Measurements from ENCODE around the gene SLC2A9. TPM values are rescaled to one million over a fixed set of nuclear protein-coding genes. Genes with fewer than 3 reads are reported as not detected.

SLC2A9 gene
- total RNA-seq, 1 donor from 2014 or later, result 7.4 TPM

- ATAC-seq (no peak), DNase-seq (ENCODE audit: low spot score) (no peak)
- intact Hi-C loops (cut with DNase I), result no loop called here
Observed at GRCh38 chr4:10025230-10025806, 4.0 kb upstream of the SLC2A9 start.

DNA sequence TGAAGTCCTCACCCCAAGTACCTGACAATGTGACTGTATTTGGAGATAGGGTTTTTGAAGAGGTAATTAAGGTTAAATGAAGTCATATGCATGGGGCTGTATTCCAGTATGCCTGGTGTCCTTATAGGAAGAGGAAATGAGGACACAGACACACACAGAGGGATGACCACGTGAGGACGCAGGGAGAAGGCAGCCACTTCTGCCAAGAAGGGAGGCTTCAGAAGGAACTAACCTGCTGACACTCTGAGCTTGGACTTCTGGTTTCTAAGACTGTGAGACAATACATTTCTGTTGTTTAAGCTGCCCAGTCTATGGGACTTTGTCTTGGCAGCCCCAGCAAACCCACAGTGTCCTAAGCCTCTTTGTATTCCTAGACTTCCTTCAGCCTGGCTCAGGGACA is 3.0 kb upstream of the SLC2A9 start:
- intact Hi-C loops (cut with DNase I), result no loop called here
- peak; percentile 47 for ATAC-seq
- no peak for DNase-seq (ENCODE audit: low spot score)

- no peak for ATAC-seq
- intact Hi-C loops (cut with DNase I), result no loop called here
- no peak for DNase-seq (ENCODE audit: low spot score)
Observed at GRCh38 chr4:10023806-10024205, 2.5 kb upstream of the SLC2A9 start.

DNA sequence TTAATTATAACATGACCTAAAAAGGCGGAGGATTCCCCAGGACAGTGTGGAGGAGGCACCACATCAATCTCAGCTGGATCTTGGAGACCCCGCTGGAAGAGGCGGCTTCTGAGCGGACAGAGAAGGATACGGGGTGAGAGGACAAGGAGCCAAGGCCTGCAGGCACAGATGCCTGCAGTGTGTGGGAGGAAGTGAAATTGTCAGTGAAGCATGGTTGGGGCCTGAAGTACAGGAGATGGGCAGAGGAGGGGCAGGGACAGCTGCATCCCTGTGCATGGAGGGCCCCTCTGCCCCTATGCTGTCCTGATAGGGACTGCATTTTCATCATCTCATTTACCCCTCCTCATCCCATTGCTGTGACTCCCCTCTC is 1.7 kb upstream of the SLC2A9 start:
- ATAC-seq (no peak), DNase-seq (ENCODE audit: low spot score) (no peak)
- intact Hi-C loops (cut with DNase I), result no loop called here

DNA sequence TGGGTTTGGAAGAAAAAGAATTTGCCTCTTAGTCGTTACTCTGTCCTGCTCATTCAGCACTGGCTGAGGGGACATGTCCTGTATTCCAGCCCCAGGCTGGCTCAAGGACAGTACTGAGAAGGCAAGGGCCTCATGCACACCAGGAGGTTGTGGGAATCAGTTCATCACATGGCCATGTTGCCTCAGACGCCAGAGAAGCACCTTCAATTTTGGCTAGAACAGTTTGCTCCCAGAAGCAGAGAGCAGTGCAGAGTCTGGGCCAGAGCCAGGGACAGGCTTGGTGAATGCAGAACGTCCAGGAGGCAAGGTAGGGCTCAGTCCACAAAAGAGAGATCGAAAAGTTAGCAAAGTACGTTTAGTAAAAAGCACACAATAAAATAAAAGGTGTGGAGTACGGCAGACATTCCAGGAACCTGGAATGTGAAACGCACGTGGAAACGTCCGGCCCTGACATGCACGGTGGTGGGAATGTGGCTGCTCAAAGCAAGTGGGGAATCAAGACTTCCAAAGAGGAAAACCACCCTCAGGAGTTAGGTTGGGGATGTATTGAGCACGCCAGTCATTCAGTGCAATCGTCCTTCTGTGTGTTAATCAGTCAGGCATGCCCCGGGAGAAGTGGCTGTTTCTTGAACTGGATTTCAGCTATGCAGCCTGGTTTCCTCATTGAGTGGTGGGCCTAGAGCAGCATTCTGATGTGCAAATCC is 1.2 kb upstream of the SLC2A9 start:
- DNase-seq (ENCODE audit: low spot score) (no peak), ATAC-seq (no peak)
- intact Hi-C loops (cut with DNase I), result no loop called here

DNA sequence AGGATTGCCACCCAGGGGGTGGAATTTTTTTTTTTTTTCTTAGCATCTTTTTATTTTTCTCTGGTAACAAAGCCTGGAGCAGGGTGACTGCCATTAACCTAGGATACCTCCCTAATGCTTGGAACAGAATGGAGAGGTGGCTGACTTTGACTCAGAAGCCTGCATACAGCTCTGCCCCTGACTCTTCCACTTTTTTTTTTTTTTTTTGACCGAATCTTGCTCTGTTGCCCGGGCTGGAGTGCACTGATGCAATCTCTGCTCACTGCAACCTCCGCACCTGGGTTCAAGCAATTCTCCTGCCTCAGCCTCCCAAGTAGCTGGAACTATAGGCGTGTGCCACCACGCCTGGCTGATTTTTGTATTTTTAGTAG is 341 bp upstream of the SLC2A9 start:
- intact Hi-C loops (cut with DNase I), result no loop called here
- no peak for ATAC-seq
- no peak for DNase-seq (ENCODE audit: low spot score)

- ATAC-seq (no peak), DNase-seq (ENCODE audit: low spot score) (no peak)
- intact Hi-C loops (cut with DNase I), result no loop called here
Observed at GRCh38 chr4:10020106-10020505, 1.2 kb downstream of the SLC2A9 start.

- DNase-seq (ENCODE audit: low spot score), result no peak
- peak; percentile 40 for ATAC-seq
- intact Hi-C loops (cut with DNase I), result loop anchor here (10.0 kb wide), 1 partner anchor 255 kb away; no protein-coding TSS in a partner anchor
Observed at GRCh38 chr4:10019521-10020051, 1.7 kb downstream of the SLC2A9 start.

GRCh38 chr4:10018818-10019461 is 2.4 kb downstream of the SLC2A9 start:
- DNase-seq (ENCODE audit: low spot score) (peak; percentile 98), ATAC-seq (peak; percentile 97)
- intact Hi-C loops (cut with DNase I), result loop anchor here (10.0 kb wide), 1 partner anchor 254 kb away; no protein-coding TSS in a partner anchor

- no peak for ATAC-seq
- intact Hi-C loops (cut with DNase I), result loop anchor here (10.0 kb wide), 1 partner anchor 252 kb away; no protein-coding TSS in a partner anchor
- DNase-seq (ENCODE audit: low spot score), result no peak
Observed at GRCh38 chr4:10017037-10017893, 4.0 kb downstream of the SLC2A9 start.

DNA sequence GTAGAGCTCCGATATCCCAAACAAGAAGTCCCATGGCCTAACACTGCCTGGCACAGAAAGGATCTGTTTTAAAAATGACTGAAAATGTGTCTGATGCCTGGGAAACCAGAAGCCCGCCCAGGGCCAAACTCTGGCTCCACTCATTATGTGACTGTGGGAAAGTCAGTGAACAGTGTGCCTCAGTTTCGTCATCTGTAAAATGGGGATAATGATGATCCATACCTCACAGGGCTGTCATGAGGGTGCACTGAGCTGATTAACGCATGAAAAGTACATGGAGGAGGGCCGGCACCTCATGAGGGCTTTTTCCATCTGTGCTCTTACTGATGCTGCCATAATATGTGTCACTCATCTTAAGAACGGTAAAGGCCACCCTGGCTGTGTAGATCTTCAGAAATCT is 5.1 kb downstream of the SLC2A9 start:
- intact Hi-C loops (cut with DNase I), result loop anchor here (10.0 kb wide), 1 partner anchor 251 kb away; no protein-coding TSS in a partner anchor
- no peak for ATAC-seq
- no peak for DNase-seq (ENCODE audit: low spot score)

- intact Hi-C loops (cut with DNase I), result loop anchor here (10.0 kb wide), 1 partner anchor 250 kb away; no protein-coding TSS in a partner anchor
- ATAC-seq, result no peak
- no peak for DNase-seq (ENCODE audit: low spot score)
Observed at GRCh38 chr4:10015140-10015753, 6.0 kb downstream of the SLC2A9 start.

GRCh38 chr4:10013722-10014121 is 7.6 kb downstream of the SLC2A9 start:
- ATAC-seq, result peak; percentile 23
- DNase-seq (ENCODE audit: low spot score), result no peak
- intact Hi-C loops (cut with DNase I), result loop anchor here (10.0 kb wide), 1 partner anchor 249 kb away; no protein-coding TSS in a partner anchor

- no peak for DNase-seq (ENCODE audit: low spot score)
- no peak for ATAC-seq
- intact Hi-C loops (cut with DNase I), result loop anchor here (10.0 kb wide), 1 partner anchor 247 kb away; no protein-coding TSS in a partner anchor
Observed at GRCh38 chr4:10011885-10012284, 9.4 kb downstream of the SLC2A9 start.

DNA sequence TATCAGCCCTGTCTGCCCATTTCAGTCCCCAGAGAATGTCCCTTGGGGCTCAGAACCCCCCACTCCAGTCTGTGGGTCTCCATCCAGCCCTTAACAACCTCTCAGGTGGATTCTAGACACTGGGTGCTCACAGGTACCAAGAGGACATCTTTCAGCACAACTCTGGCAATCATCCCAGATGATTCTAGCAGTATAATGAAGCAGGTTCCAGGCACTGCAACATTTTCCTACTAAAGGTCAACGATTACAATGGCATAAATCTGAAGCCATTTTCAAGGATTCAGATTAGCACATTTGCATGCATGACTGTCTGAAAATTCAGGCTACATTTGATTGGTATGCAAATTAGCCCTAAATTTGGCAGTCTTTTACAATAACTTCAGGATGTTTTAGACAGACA is 10.0 kb downstream of the SLC2A9 start:
- DNase-seq (ENCODE audit: low spot score), result no peak
- ATAC-seq, result no peak
- intact Hi-C loops (cut with DNase I), result loop anchor here (10.0 kb wide), 1 partner anchor 246 kb away; no protein-coding TSS in a partner anchor

- no peak for ATAC-seq
- DNase-seq (ENCODE audit: low spot score), result no peak
- intact Hi-C loops (cut with DNase I), result loop anchor here (10.0 kb wide), 1 partner anchor 245 kb away; no protein-coding TSS in a partner anchor
Observed at GRCh38 chr4:10009861-10010500, 11.3 kb downstream of the SLC2A9 start.

GRCh38 chr4:10008609-10009005 is 12.7 kb downstream of the SLC2A9 start:
- intact Hi-C loops (cut with DNase I), result no loop called here
- ATAC-seq (no peak), DNase-seq (ENCODE audit: low spot score) (no peak)
